HG02763 (cell line): Measurements from ENCODE around the gene CX3CL1.
"Not testable (repeated sequence)": the region's sequence is repeated elsewhere in the genome, so short reads cannot be mapped to it uniquely, and the experiment has no call there.

ENCODE experiments used
- ATAC-seq: cut with Tn5 transposase; IDR thresholded peaks from one replicate; pipeline ENCODE4 v1.9.1; 2021; ENCODE audit warnings: mild to moderate bottlenecking, moderate library complexity; ENCODE audit not compliant: unreplicated experiment

The CX3CL1 gene

GRCh38 chr16:57381791-57382534 lies 9.7 kb downstream of the CX3CL1 start:
- ATAC-seq: no peak

GRCh38 chr16:57382535-57383275 lies 10.4 kb downstream of the CX3CL1 start:
- ATAC-seq: no peak

- ATAC-seq: no peak
Measured at GRCh38 chr16:57383276-57384247, 11.3 kb downstream of the CX3CL1 start.

GRCh38 chr16:57384248-57385070 lies 12.2 kb downstream of the CX3CL1 start:
- no peak for ATAC-seq

GRCh38 chr16:57385083-57385482 lies 12.8 kb downstream of the CX3CL1 start:
- ATAC-seq: no peak

- no peak for ATAC-seq
Measured at GRCh38 chr16:57386381-57386951, 14.2 kb downstream of the CX3CL1 start.

- ATAC-seq: no peak
Measured at GRCh38 chr16:57387598-57388354, 15.5 kb downstream of the CX3CL1 start.

- no peak for ATAC-seq
Measured at GRCh38 chr16:57388359-57389086, 16.2 kb downstream of the CX3CL1 start.

GRCh38 chr16:57389087-57389468 lies 16.8 kb downstream of the CX3CL1 start:
- ATAC-seq: no peak

GRCh38 chr16:57390636-57391295 lies 18.5 kb downstream of the CX3CL1 start:
- ATAC-seq: no peak

GRCh38 chr16:57391300-57391699 lies 19.0 kb downstream of the CX3CL1 start:
- no peak for ATAC-seq

GRCh38 chr16:57391708-57392107 lies 19.4 kb downstream of the CX3CL1 start:
- ATAC-seq: no peak

GRCh38 chr16:57392694-57393093 lies 20.4 kb downstream of the CX3CL1 start:
- no peak for ATAC-seq

- ATAC-seq: no peak
Measured at GRCh38 chr16:57394444-57394843, 22.2 kb downstream of the CX3CL1 start.

GRCh38 chr16:57395026-57395425 lies 22.7 kb downstream of the CX3CL1 start:
- ATAC-seq: no peak

GRCh38 chr16:57396786-57397185 lies 24.5 kb downstream of the CX3CL1 start:
- ATAC-seq: no peak

GRCh38 chr16:57397493-57397892 lies 25.2 kb downstream of the CX3CL1 start:
- ATAC-seq: not testable (repeated sequence)
